Measurements from ENCODE around the gene RGMA.

RGMA gene

GRCh38 chr15:93046120-93046519, 42.9 kb downstream of the RGMA start:
- no peaks in the 10 kb centered on the region for H3K4me1 ChIP-seq
- H3K27me3 ChIP-seq (ENCODE audit: control insufficient read depth, insufficient read depth, low read length), result no peaks in the 10 kb centered on the region
- no peak for TF ChIP-seq CTCF (IDR thresholded peaks at IDR 0.05)
- H2AFZ ChIP-seq, result no peak overlapping the region
- no peak overlapping the region for H3K4me3 ChIP-seq (ENCODE audit: low read depth, low read length)
- H3K79me2 ChIP-seq, result no peaks in the 10 kb centered on the region
- H3K9ac ChIP-seq, result no peak overlapping the region
- H3K36me3 ChIP-seq (ENCODE audit: control insufficient read depth, insufficient read depth, low read length), result no peaks in the 10 kb centered on the region
- H3K27ac ChIP-seq, result no peak overlapping the region
- no peak overlapping the region for H3K4me2 ChIP-seq (ENCODE audit: low read length)
- no peaks in the 10 kb centered on the region for H3K9me3 ChIP-seq (ENCODE audit: control insufficient read depth, low read length)

DNA sequence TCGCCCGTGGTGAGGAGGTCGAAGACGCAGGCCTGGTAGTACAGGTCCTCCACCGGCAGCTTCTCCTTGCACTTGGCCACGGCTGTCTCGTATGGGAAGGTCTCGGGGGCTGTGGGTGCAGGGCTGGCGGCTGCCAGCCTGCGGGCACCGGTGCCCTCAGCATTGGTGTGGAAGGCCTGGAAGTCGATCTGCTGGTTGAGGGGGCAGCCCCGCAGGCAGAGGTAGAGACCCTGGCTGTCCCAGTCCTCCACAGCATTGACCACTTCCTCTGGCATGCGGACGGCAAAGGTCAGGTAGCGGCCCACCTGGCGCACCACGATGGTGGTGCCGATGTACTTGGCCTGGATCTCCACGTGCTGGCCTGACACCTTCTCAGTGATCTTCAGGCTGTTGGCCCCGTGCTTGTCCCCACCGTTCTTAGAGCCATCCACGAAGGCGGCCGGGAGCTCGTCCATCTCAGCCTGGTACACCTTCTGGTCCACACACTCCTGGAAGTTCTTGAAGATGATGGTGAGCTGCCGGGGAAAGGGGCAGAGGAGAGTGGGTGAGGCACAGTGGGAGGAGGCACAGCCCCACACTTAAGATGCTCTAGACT, 43.7 kb downstream of the RGMA start:
- H3K4me2 ChIP-seq (ENCODE audit: low read length), result no peak overlapping the region
- H3K79me2 ChIP-seq, result no peaks in the 10 kb centered on the region
- no peaks in the 10 kb centered on the region for H3K36me3 ChIP-seq (ENCODE audit: control insufficient read depth, insufficient read depth, low read length)
- H3K4me1 ChIP-seq, result no peaks in the 10 kb centered on the region
- no peak overlapping the region for H3K9ac ChIP-seq
- no peak overlapping the region for H3K4me3 ChIP-seq (ENCODE audit: low read depth, low read length)
- no peak overlapping the region for H2AFZ ChIP-seq
- no peak for TF ChIP-seq CTCF (IDR thresholded peaks at IDR 0.05)
- H3K27me3 ChIP-seq (ENCODE audit: control insufficient read depth, insufficient read depth, low read length), result no peaks in the 10 kb centered on the region
- H3K27ac ChIP-seq, result no peak overlapping the region
- no peaks in the 10 kb centered on the region for H3K9me3 ChIP-seq (ENCODE audit: control insufficient read depth, low read length)

- no peaks in the 10 kb centered on the region for H3K27me3 ChIP-seq (ENCODE audit: control insufficient read depth, insufficient read depth, low read length)
- H3K9ac ChIP-seq, result no peak overlapping the region
- no peaks in the 10 kb centered on the region for H3K4me1 ChIP-seq
- no peak overlapping the region for H3K4me3 ChIP-seq (ENCODE audit: low read depth, low read length)
- TF ChIP-seq CTCF (IDR thresholded peaks at IDR 0.05), result no peak
- no peaks in the 10 kb centered on the region for H3K79me2 ChIP-seq
- no peaks in the 10 kb centered on the region for H3K36me3 ChIP-seq (ENCODE audit: control insufficient read depth, insufficient read depth, low read length)
- H2AFZ ChIP-seq, result no peak overlapping the region
- H3K27ac ChIP-seq, result no peak overlapping the region
- H3K9me3 ChIP-seq (ENCODE audit: control insufficient read depth, low read length), result no peaks in the 10 kb centered on the region
- no peak overlapping the region for H3K4me2 ChIP-seq (ENCODE audit: low read length)
Measured at GRCh38 chr15:93044301-93045190, 44.5 kb downstream of the RGMA start.

GRCh38 chr15:93043621-93044300, 45.2 kb downstream of the RGMA start:
- no peaks in the 10 kb centered on the region for H3K9me3 ChIP-seq (ENCODE audit: control insufficient read depth, low read length)
- no peak overlapping the region for H3K4me3 ChIP-seq (ENCODE audit: low read depth, low read length)
- no peak overlapping the region for H3K4me2 ChIP-seq (ENCODE audit: low read length)
- no peak for TF ChIP-seq CTCF (IDR thresholded peaks at IDR 0.05)
- no peaks in the 10 kb centered on the region for H3K79me2 ChIP-seq
- H3K9ac ChIP-seq, result no peak overlapping the region
- no peak overlapping the region for H2AFZ ChIP-seq
- no peaks in the 10 kb centered on the region for H3K36me3 ChIP-seq (ENCODE audit: control insufficient read depth, insufficient read depth, low read length)
- no peaks in the 10 kb centered on the region for H3K4me1 ChIP-seq
- H3K27ac ChIP-seq, result no peak overlapping the region
- no peaks in the 10 kb centered on the region for H3K27me3 ChIP-seq (ENCODE audit: control insufficient read depth, insufficient read depth, low read length)

Data from parathyroid adenoma (tissue), 2 donors.